DND-41 (cell line): ENCODE measurements around the gene LYRM4.

Experiments used
- ATAC-seq: fragments of 200-7000 bp; cut with Tn5 transposase; 3 replicates; pipeline ENCODE4 v1.9.1; 2021; ENCODE audit warnings: low read depth; ENCODE audit not compliant: insufficient read depth
- DNase-seq: peaks from one replicate; pipeline ENCODE4 v3.0.0-alpha.2; 2020
- H2AFZ ChIP-seq: 2 replicates; pipeline ENCODE4 v1.6.0; 2012; ENCODE audit warnings: low read depth, low read length
- H3K27ac ChIP-seq: 2 replicates; pipeline ENCODE4 v1.5.1; 2012; ENCODE audit warnings: low read length, inconsistent platforms
- H3K27me3 ChIP-seq: fragments of 200-600 bp; sonication (generic); 2 replicates; pipeline ENCODE4 v1.6.0; 2012; ENCODE audit warnings: low read length, mild to moderate bottlenecking, inconsistent platforms; ENCODE audit not compliant: insufficient read depth, poor library complexity
- H3K36me3 ChIP-seq: 2 replicates; pipeline ENCODE4 v1.5.1; 2012; ENCODE audit warnings: low read length, inconsistent platforms; ENCODE audit not compliant: insufficient read depth
- H3K4me1 ChIP-seq: 2 replicates; pipeline ENCODE4 v1.5.1; 2012; ENCODE audit warnings: mild to moderate bottlenecking, low read length; ENCODE audit not compliant: insufficient read depth
- H3K4me2 ChIP-seq: 2 replicates; pipeline ENCODE4 v1.6.0; 2012; ENCODE audit warnings: mild to moderate bottlenecking, moderate library complexity, low read length, inconsistent platforms; ENCODE audit not compliant: insufficient read depth
- H3K4me3 ChIP-seq, 2 experiments: fragments of 200-600 bp in 1 of 2; shearing (Covaris generic) in 1 of 2; 2 replicates each; pipeline ENCODE4 v1.5.1; 2012 to 2016; ENCODE audit warnings: inconsistent platforms in 2 of 2, low read length in 2 of 2, mild to moderate bottlenecking in 2 of 2, low read depth in 1 of 2, moderate library complexity in 1 of 2
- H3K79me2 ChIP-seq: 2 replicates; pipeline ENCODE4 v1.6.0; 2012; ENCODE audit warnings: low read length, inconsistent platforms; ENCODE audit not compliant: insufficient read depth
- H3K9ac ChIP-seq: 2 replicates; pipeline ENCODE4 v1.6.0; 2012; ENCODE audit warnings: low read depth, mild to moderate bottlenecking, inconsistent platforms, low read length, moderate library complexity
- H3K9me3 ChIP-seq: 2 replicates; pipeline ENCODE4 v1.5.1; 2012; ENCODE audit warnings: low read length, moderate library complexity, mild to moderate bottlenecking, inconsistent platforms; ENCODE audit not compliant: insufficient read depth, severe bottlenecking
- H4K20me1 ChIP-seq: 2 replicates; pipeline ENCODE4 v1.6.0; 2012; ENCODE audit warnings: low read length; ENCODE audit not compliant: insufficient read depth
- EZH2 ChIP-seq: IDR thresholded peaks from 3 replicates; pipeline ENCODE4 v1.6.1; 2012; ENCODE audit warnings: borderline replicate concordance, low read depth, mild to moderate bottlenecking, moderate library complexity, low read length, inconsistent platforms; ENCODE audit not compliant: severe bottlenecking
- TF ChIP-seq, protein P1 (sequence below): IDR thresholded peaks from 2 replicates; pipeline ENCODE4 v1.5.1; 2012; ENCODE audit warnings: borderline replicate concordance, low read length, moderate library complexity, mild to moderate bottlenecking; ENCODE audit not compliant: poor library complexity, severe bottlenecking; ENCODE audit errors: extremely low read depth

LYRM4 gene

DNA sequence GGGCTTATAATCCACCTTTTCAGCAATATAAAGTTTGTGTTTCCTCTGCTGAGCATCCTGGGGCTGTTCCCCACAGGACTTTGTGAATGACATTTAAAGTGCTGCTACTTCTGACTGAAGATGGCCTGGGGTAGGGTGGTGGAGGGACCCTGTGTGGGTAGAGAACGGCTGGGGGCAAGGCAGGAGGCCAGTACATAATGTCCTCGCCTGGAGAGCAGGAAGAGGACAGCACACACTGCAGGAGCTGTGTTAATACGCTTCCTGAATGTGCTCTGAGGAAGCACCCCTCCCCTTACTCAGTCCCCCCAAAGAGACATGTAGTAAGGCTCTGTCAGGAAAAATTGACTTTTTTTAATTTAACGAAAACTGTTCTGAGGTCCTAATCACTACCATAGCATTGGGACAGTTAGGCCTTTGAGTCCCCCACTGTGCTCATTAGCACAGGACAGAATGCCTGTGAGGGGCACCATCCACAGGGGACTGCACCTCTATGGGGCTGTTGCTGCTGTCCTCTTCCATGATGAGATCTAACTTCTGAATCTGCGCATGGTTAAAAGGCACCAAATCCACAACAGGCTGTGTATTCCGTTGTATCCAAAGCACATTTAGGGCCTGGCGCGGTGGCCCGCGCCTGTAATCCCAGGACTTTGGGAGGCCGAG, 68.5 kb downstream of the LYRM4 start:
- no peak for ATAC-seq
- no peak for DNase-seq
- H3K27ac ChIP-seq = no peak overlapping the region

DNA sequence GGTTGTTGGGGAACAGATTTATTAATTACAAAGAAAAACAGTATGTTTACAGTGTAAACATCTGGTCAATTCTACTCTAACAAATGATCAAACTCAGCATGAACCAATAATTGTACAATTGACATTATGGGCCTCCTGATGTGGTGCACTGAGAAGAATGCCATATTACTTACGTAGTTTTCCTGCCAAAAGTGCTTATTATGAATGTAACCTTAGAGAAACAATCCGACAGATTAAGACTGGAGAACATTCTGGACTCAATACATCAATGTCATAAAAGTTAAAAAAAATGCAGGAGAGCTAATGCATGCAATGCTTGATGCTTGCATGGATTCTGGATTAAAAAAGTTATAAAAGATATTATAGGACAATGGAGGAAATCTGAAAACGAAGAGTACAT, 69.0 kb downstream of the LYRM4 start:
- no peak overlapping the region for H3K9ac ChIP-seq
- no peaks in the 10 kb centered on the region for H3K27me3 ChIP-seq
- H2AFZ ChIP-seq = no peak overlapping the region
- no peaks in the 10 kb centered on the region; the same call in 1 of the 2 replicates for H3K79me2 ChIP-seq
- peaks cover 12% of the 10 kb centered on the region; the same call in 1 of the 2 replicates for H4K20me1 ChIP-seq
- no peak overlapping the region for H3K4me2 ChIP-seq
- no peak overlapping the region for H3K4me3 ChIP-seq
- H3K9me3 ChIP-seq = no peaks in the 10 kb centered on the region
- no peak for ATAC-seq
- TF ChIP-seq, protein P1, sequence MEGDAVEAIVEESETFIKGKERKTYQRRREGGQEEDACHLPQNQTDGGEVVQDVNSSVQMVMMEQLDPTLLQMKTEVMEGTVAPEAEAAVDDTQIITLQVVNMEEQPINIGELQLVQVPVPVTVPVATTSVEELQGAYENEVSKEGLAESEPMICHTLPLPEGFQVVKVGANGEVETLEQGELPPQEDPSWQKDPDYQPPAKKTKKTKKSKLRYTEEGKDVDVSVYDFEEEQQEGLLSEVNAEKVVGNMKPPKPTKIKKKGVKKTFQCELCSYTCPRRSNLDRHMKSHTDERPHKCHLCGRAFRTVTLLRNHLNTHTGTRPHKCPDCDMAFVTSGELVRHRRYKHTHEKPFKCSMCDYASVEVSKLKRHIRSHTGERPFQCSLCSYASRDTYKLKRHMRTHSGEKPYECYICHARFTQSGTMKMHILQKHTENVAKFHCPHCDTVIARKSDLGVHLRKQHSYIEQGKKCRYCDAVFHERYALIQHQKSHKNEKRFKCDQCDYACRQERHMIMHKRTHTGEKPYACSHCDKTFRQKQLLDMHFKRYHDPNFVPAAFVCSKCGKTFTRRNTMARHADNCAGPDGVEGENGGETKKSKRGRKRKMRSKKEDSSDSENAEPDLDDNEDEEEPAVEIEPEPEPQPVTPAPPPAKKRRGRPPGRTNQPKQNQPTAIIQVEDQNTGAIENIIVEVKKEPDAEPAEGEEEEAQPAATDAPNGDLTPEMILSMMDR = no peak
- no peak for TF ChIP-seq EZH2
- no peak for DNase-seq
- no peak overlapping the region for H3K27ac ChIP-seq
- H3K4me1 ChIP-seq = no peaks in the 10 kb centered on the region
- H3K36me3 ChIP-seq = no peaks in the 10 kb centered on the region

More for the DNA sequence above, 68.5 kb downstream of the LYRM4 start:
- H3K36me3 ChIP-seq = no peaks in the 10 kb centered on the region
- H3K4me1 ChIP-seq = no peaks in the 10 kb centered on the region
- H3K4me3 ChIP-seq = no peak overlapping the region
- peaks cover 10% of the 10 kb centered on the region; the same call in 1 of the 2 replicates for H4K20me1 ChIP-seq
- H3K79me2 ChIP-seq = no peaks in the 10 kb centered on the region; the same call in 1 of the 2 replicates
- H3K9me3 ChIP-seq = no peaks in the 10 kb centered on the region
- TF ChIP-seq, protein P1 = no peak
- TF ChIP-seq EZH2 = no peak
- H3K9ac ChIP-seq = no peak overlapping the region
- H3K27me3 ChIP-seq = no peaks in the 10 kb centered on the region
- H2AFZ ChIP-seq = no peak overlapping the region
- H3K4me2 ChIP-seq = no peak overlapping the region

DNA sequence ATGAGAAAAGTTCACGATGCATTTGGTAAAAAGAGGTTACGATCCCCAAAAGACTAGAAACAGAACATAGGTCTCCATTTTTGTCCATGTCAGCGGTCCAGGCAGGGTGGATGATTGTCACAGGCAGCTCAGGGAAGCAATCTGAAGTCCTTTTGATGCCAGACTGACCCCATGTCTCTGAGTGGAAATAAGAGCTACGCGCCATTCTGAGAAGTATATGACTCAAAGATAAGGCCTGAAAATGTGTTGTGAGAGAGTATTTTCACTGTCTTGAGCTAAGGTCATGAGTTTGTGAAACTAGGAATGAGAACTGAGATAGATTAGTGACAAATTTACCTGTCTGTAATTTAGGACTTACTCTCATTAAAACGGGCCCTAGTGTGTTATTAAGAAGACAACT, 69.5 kb downstream of the LYRM4 start:
- Histone ChIP-seq H3K9me3 (no peaks in the 10 kb centered on the region), H2AFZ (no peak overlapping the region), H3K79me2 (no peaks in the 10 kb centered on the region; the same call in 1 of the 2 replicates), H3K9ac (no peak overlapping the region), H4K20me1 (peaks cover 12% of the 10 kb centered on the region; the same call in 1 of the 2 replicates), H3K4me3 (no peak overlapping the region), H3K4me2 (no peak overlapping the region), H3K36me3 (no peaks in the 10 kb centered on the region), H3K27me3 (no peaks in the 10 kb centered on the region), H3K4me1 (no peaks in the 10 kb centered on the region), H3K27ac (no peak overlapping the region)
- ATAC-seq (no peak), DNase-seq (no peak)
- TF ChIP-seq, protein P1 = no peak
- no peak for TF ChIP-seq EZH2

DNA sequence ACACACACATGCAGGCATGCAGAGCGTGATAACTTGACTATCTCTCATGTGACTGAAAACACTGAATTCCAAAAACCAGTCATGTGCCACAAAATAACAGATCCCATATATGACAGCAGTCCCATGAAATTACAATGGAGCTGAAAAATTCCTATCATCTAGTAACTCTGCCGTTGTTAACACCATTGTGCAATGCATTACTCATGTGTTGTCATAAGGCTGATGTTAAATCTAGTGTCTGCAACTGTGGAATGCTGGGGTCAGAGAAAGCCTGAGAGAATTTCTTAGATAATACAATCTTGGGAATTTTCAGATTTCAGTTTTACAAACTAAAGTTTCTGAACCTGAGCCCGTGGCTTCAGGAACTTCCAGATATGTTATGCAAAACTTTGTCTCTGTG, 70.2 kb downstream of the LYRM4 start:
- Histone ChIP-seq H2AFZ (no peak overlapping the region), H3K4me3 (no peak overlapping the region), H3K4me1 (no peaks in the 10 kb centered on the region), H3K4me2 (no peak overlapping the region), H3K79me2 (no peaks in the 10 kb centered on the region), H3K9me3 (no peaks in the 10 kb centered on the region), H3K27ac (no peak overlapping the region), H3K9ac (no peak overlapping the region), H3K36me3 (no peaks in the 10 kb centered on the region), H4K20me1 (peaks cover 15% of the 10 kb centered on the region; the same call in 1 of the 2 replicates), H3K27me3 (no peaks in the 10 kb centered on the region)
- DNase-seq (no peak), ATAC-seq (no peak)
- TF ChIP-seq, protein P1 = no peak
- no peak for TF ChIP-seq EZH2
